Caki2 (cell line): ENCODE measurements around the gene FPR2. TPM values are rescaled to one million over a fixed set of nuclear protein-coding genes. Genes with fewer than 3 reads are reported as not detected.

Experiments
- total RNA-seq: library from RNA; depleted of rRNA; stranded (reverse); fragments of >200 nt; shearing (Covaris generic); gene quantifications from 2 replicates; pipeline ENCODE4 v1.2.3, GENCODE V29; 2014; ENCODE audit warnings: low replicate concordance; rRNA removed

The FPR2 gene
- total RNA-seq, 1 experiment from 2014 or later: not detected

Other genes with a start within 250 kb of the FPR2 start
- gene SIGLEC6, start 229.5 kb upstream of the FPR2 start, total RNA-seq: not detected in 2 replicates
- gene ZNF175, start 189.9 kb upstream of the FPR2 start, total RNA-seq: 2.5 and 10.8 TPM in 2 replicates
- gene SIGLEC5, start 130.8 kb upstream of the FPR2 start, total RNA-seq: not detected in 2 replicates
- not detected in 2 replicates for gene SIGLEC14, start 114.4 kb upstream of the FPR2 start, total RNA-seq
- 2.1 and 4.9 TPM in 2 replicates for gene SPACA6, start 67.8 kb upstream of the FPR2 start, total RNA-seq
- gene HAS1, start 37.2 kb upstream of the FPR2 start, total RNA-seq: not detected in 2 replicates
- gene FPR1, start 9.3 kb upstream of the FPR2 start, total RNA-seq: not detected in 2 replicates
- gene FPR3, start 34.0 kb downstream of the FPR2 start, total RNA-seq: not detected in 2 replicates
- gene ZNF577, start 126.8 kb downstream of the FPR2 start, total RNA-seq: not detected in 2 replicates
- gene ZNF649, start 143.8 kb downstream of the FPR2 start, total RNA-seq: not detected in 2 replicates
- 0.78 and 4.4 TPM in 2 replicates for gene ZNF613, start 166.3 kb downstream of the FPR2 start, total RNA-seq
- gene ZNF350, start 225.7 kb downstream of the FPR2 start, total RNA-seq: 3.0 and 6.7 TPM in 2 replicates
- gene ZNF615, start 247.0 kb downstream of the FPR2 start, total RNA-seq: 1.3 and 5.2 TPM in 2 replicates